Immature natural killer cell (primary cell): ENCODE data around the gene LASP1NB.

Experiments
- DNase-seq, 3 donors: peaks; one replicate each; pipeline ENCODE4 v3.0.0; 2022; ENCODE audit warnings: mixed read lengths in 1 of 3
- H3K27ac Mint-ChIP-seq, 6 donors: one replicate each; pipeline ENCODE4 v1.8.0; 2020; ENCODE audit warnings: mixed read lengths in 6 of 6, mild to moderate bottlenecking in 5 of 6, inconsistent platforms in 4 of 6, moderate library complexity in 3 of 6
- H3K27me3 Mint-ChIP-seq, 3 donors: one replicate each; pipeline ENCODE4 v1.8.0; 2020 to 2021; ENCODE audit warnings: low read depth in 3 of 3, mild to moderate bottlenecking in 3 of 3, mixed read lengths in 3 of 3, moderate library complexity in 3 of 3, inconsistent platforms in 1 of 3
- H3K36me3 Mint-ChIP-seq, 3 donors: one replicate each; pipeline ENCODE4 v1.8.0; 2020; ENCODE audit warnings: mixed read lengths in 3 of 3, inconsistent platforms in 2 of 3, mild to moderate bottlenecking in 2 of 3
- H3K4me1 Mint-ChIP-seq, 2 donors: one replicate each; pipeline ENCODE4 v1.8.0; 2020; ENCODE audit warnings: inconsistent platforms in 2 of 2, mild to moderate bottlenecking in 2 of 2, mixed read lengths in 2 of 2, moderate library complexity in 1 of 2
- H3K4me3 Mint-ChIP-seq, 5 donors: one replicate each; pipeline ENCODE4 v1.8.0; 2020; ENCODE audit warnings: mild to moderate bottlenecking in 5 of 5, mixed read lengths in 5 of 5, inconsistent platforms in 3 of 5, moderate library complexity in 3 of 5
- H3K9me3 Mint-ChIP-seq, 6 donors: one replicate each; pipeline ENCODE4 v1.8.0; 2020; ENCODE audit warnings: mild to moderate bottlenecking in 6 of 6, mixed read lengths in 6 of 6, inconsistent platforms in 4 of 6, moderate library complexity in 3 of 6

Gene LASP1NB

DNA sequence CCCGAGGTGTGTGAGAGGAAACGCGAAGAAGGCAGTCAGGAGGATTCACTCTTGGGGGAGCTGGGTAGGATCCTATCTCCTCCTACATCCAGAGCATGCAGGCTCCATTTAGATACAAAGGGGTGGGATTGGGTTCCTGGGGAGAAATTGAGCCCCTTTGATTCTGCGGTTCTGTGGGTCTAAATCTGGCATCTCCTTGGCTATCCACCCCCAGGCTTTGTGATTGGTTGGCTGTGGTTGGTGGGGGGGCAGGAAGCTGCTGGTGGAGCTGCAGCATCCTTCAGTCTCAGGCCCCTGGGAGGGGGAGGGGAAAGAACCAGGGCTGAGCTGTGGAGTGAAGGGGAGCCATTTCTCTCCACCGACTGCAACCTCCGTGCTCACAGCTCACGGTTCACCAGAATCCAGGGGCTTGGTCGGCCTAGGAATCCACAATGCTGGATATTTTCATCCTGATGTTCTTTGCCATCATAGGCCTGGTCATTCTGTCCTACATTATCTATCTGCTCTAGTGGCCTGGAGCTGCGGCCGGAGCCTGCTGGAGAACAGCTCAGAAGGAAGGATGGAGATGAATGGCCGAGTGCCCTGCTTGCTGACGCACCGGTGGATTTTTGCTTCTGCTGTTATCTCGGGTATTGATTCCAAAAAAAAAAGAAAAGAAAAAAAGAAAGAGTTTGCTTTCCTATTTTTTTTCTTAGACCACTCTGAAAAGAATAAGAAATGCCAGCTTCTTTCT, at the start of gene LASP1NB:
LASP1NB (plus strand) TSS at position 352 of the 733 bp plus-strand sequence.
- DNase-seq: no peak
- Mint-ChIP-seq H3K27me3 (peaks cover 2 to 4% (median 2%) of the 10 kb centered on the region in 3 donors), H3K9me3 (no peaks in the 10 kb centered on the region), H3K4me1 (peaks cover 38 to 47% of the 10 kb centered on the region in 2 donors), H3K27ac (peak within 1 kb of the TSS; percentile 35 to 66 (median 52)), H3K36me3 (peaks cover 0 to 7% (median 4%) of the 10 kb centered on the region in 3 donors), H3K4me3 (peak within 1 kb of the TSS in 2 of 5 donors; percentile 25 to 40)

DNA sequence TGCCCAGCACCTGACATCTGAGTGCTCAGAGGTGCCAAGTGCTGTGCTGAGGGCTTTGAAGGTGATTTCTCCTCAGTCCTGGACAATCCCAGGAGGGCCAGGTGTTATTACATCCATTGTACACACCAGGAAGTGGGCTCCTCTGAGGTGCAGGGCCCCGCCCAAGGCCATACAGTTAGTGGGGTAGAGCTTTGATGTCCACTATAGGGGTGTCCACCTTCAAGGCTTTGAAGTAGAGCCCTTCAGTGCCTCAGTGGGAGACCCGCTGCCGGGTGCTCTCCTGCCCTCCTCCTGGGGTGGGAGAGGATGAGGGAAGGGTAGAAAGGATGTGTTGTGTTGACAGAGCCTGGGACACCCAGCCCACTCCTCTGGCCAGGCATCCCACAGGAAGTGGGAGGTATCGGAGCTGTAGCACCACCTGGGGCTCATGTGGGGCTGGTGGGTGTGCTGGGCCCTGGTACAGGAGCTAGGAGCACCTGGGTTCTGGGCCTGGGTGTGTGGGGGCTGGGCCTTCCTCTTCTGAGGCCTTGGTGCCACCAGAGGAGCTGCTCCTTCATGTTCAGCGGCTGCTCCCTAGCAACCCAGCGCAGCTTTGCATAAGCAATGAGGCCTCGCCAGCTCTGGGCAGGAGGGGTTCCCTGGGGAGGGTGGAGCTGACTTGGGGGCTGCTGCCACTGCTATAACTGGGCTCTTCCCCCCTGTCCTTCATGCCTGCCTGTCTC, 48.1 kb upstream of the LASP1NB start:
- Mint-ChIP-seq H3K36me3 (peaks cover 6 to 13% (median 8%) of the 10 kb centered on the region in 3 donors), H3K4me1 (peaks cover 96 to 99% of the 10 kb centered on the region in 2 donors), H3K27me3 (peaks cover 7 to 10% (median 7%) of the 10 kb centered on the region in 3 donors), H3K9me3 (no peaks in the 10 kb centered on the region), H3K4me3 (peak overlapping the region; percentile 45 to 69 (median 59)), H3K27ac (peak overlapping the region; percentile 73 to 87 (median 82))
- DNase-seq: no peak

DNA sequence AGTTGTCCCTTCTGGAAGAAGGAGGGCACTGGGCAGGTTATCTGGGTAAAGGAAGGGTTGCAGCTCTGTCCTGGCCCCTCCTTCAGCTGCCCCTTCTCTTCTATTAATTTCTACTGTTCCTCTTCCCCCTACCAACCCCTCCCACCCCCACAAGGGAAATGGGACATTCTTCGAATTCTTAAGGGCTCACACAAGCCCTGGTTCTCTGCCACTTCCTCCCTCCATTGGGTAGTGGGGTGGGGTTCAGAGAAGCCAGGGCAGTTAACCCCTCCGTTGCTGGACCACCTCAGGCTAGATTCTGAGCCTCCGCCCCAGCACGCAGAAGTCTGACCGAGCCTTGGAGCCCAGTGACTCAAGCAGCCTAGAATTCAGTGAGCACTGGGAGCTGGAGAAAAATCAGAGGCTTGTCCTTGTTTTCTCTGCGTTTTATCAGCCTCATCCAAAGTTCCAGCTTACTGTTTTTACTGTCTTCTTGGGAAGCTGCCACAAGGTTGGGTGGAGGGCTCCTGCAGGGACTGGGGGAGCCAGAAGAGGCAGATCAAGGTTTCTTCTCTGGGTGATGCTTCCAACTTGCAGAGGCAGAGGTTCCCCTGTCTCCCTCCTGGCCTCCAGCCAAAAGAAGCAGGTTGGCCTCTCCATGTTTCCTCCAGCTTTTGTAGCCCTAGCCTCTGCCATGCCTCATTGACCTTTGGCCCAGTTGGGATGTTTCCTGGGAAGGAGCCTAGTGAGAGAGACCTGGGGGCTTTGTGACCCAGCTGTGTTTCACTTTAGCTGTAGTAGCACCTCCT, 45.3 kb upstream of the LASP1NB start:
- DNase-seq: no peak
- Mint-ChIP-seq H3K4me1 (peaks cover 92 to 96% of the 10 kb centered on the region in 2 donors), H3K36me3 (peaks cover 14 to 24% (median 16%) of the 10 kb centered on the region in 3 donors), H3K27ac (peak overlapping the region; percentile 61 to 93 (median 80)), H3K9me3 (no peaks in the 10 kb centered on the region), H3K4me3 (peak overlapping the region; percentile 38 to 83 (median 63)), H3K27me3 (peaks cover 10 to 16% (median 11%) of the 10 kb centered on the region in 3 donors)

DNA sequence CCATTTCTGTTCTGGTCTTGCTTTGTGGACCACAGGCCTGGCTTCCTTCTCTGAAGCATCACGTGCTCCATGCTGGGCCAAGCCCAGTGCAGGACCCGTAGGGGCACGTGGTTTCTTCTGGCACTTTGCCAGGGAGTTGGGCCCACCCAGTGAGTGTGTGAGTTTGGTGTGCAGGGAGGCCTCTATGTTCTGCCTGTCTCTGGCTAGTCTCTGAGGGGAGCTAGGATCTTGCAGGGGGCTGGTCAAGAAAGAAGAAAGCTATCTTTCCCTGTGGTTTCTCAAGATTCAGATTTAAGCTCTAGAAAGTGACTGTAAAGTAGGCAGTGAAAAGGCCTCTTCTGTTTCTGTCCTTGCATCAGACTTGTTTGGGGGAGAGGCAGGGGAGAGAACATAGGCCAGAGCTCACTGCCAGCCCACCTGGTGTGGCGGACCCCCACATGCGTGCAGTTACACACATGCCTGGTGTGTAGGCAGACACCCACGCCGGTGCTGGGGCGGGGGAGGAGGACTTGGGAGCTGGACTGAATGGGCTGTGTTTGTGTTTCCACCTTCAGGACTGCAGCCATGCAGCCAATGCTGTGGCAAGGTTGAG, 43.7 kb upstream of the LASP1NB start:
- peak overlapping the region; percentile 74 to 83 (median 78) for H3K4me3 Mint-ChIP-seq
- H3K4me1 Mint-ChIP-seq: peaks cover 93 to 96% of the 10 kb centered on the region in 2 donors
- peaks cover 14 to 24% (median 21%) of the 10 kb centered on the region in 3 donors for H3K27me3 Mint-ChIP-seq
- peak overlapping the region; percentile 83 to 94 (median 93) for H3K27ac Mint-ChIP-seq
- H3K9me3 Mint-ChIP-seq: peaks cover 0 to 4% (median 0%) of the 10 kb centered on the region in 6 donors
- peaks cover 19 to 28% (median 19%) of the 10 kb centered on the region in 3 donors for H3K36me3 Mint-ChIP-seq
- DNase-seq: peak; percentile 44 to 61 (median 60)

DNA sequence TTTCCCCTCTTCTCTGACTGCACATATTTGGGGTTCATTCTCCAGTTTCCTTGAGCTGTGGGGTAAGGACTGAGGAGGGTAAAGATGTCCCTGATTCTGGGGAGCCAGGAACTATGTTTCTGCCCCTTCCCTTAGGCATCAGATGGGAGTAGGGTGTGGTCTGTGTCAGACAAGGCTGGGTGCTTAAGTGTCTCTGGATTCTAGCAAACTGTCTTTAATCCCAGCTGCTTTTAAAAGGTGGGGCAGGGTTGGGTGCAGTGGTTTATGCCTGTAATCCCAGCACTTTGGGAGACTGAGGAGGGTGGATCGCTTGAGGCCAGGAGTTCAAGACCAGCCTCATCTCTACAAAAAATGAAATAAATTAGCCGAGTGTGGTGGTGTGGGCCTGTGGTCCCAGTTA, 42.5 kb upstream of the LASP1NB start:
- Mint-ChIP-seq H3K4me3 (peak overlapping the region; percentile 74 to 84 (median 78)), H3K27me3 (peaks cover 14 to 31% (median 23%) of the 10 kb centered on the region in 3 donors), H3K36me3 (peaks cover 19 to 28% (median 19%) of the 10 kb centered on the region in 3 donors), H3K9me3 (peaks cover 0 to 4% (median 0%) of the 10 kb centered on the region in 6 donors), H3K27ac (peak overlapping the region; percentile 83 to 94 (median 94)), H3K4me1 (peaks cover 93 to 96% of the 10 kb centered on the region in 2 donors)
- no peak for DNase-seq

DNA sequence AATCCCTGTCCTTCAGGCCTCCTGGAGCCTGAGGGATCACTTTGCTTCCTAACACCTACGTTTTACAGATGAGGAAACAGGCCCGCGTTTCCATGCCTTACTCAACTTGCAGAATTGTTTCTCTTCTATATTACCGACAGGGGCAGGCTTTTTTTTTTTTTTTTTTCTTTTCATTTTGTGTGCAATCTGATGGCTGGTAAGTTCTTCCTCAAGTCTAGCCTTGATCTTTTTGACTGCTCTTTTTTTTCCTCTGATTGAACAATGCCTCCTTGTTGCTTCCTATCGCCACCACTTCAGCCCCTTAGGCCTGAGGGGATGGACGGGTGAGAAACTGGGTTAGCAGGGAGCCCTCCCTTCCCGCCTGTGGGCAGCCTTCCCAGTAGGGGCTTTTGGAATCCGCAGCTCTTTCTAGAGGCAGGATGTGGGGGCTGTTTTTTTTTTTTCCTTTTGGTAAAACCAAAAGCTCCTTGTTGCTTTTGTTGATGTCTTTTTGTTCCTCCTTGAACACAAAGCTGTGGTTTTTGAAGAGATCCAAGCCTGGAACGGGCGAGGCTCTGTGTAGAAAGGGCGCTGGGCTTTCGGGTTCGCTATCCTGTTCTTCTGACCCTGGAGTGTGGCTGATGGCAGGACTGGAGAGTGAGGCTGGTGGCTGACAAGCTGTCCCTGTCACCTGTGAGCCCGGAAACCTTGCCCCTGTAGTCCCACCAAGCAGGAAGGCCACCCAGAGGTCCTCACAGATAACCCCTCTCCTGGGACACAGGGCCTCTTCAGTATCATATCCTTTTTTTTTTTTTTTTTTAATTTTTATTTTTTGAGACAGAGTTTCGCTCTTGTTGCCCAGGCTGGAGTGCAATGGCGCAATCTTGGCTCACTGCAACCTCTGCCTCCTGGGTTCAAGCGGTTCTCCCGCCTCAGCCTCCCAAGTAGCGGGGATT, 41.6 kb upstream of the LASP1NB start:
- Mint-ChIP-seq H3K27ac (peak overlapping the region; percentile 83 to 94 (median 94)), H3K36me3 (peaks cover 19 to 31% (median 22%) of the 10 kb centered on the region in 3 donors), H3K4me1 (peaks cover 93 to 96% of the 10 kb centered on the region in 2 donors), H3K27me3 (peaks cover 14 to 39% (median 23%) of the 10 kb centered on the region in 3 donors), H3K9me3 (peaks cover 0 to 4% (median 0%) of the 10 kb centered on the region in 6 donors), H3K4me3 (peak overlapping the region; percentile 73 to 84 (median 78))
- no peak for DNase-seq

DNA sequence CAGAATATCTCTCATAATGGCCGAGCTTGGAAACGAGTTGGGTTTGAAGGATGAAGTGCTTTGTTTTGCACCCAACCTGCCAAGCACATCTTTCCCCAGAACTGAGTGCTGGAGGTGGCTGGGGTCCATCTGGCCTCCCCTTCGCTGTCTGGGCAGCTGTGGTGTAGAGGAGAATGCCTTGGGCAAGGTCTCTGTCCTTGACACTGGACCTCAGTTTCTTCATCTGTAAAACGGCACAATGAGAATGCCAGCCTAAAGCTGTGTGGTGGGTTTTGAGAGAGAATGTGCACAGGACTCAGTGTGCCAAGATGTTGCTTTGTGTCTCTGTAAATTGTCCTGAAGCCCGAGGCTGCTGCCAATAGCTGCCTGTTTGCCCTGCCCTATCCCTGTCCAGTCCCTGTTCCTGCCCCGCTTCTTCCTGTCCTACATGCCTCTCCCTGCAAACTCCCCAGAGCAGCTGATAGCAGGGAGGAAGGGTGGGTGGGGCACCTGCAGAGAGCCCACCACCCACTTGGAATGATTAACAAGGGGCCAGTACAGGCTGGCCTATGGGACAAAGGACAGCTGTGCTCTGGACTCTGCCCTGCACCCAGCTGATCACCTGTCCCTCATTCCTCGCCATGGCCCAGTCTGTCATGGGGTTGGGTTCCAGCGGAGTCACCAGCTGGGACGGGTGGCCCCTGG, 40.2 kb upstream of the LASP1NB start:
- Mint-ChIP-seq H3K9me3 (peaks cover 0 to 4% (median 0%) of the 10 kb centered on the region in 6 donors), H3K27me3 (peaks cover 14 to 42% (median 20%) of the 10 kb centered on the region in 3 donors), H3K4me1 (peaks cover 94 to 98% of the 10 kb centered on the region in 2 donors), H3K4me3 (peak overlapping the region; percentile 64 to 78 (median 73)), H3K36me3 (peaks cover 19 to 32% (median 23%) of the 10 kb centered on the region in 3 donors), H3K27ac (peak overlapping the region; percentile 87 to 98 (median 92))
- no peak for DNase-seq

DNA sequence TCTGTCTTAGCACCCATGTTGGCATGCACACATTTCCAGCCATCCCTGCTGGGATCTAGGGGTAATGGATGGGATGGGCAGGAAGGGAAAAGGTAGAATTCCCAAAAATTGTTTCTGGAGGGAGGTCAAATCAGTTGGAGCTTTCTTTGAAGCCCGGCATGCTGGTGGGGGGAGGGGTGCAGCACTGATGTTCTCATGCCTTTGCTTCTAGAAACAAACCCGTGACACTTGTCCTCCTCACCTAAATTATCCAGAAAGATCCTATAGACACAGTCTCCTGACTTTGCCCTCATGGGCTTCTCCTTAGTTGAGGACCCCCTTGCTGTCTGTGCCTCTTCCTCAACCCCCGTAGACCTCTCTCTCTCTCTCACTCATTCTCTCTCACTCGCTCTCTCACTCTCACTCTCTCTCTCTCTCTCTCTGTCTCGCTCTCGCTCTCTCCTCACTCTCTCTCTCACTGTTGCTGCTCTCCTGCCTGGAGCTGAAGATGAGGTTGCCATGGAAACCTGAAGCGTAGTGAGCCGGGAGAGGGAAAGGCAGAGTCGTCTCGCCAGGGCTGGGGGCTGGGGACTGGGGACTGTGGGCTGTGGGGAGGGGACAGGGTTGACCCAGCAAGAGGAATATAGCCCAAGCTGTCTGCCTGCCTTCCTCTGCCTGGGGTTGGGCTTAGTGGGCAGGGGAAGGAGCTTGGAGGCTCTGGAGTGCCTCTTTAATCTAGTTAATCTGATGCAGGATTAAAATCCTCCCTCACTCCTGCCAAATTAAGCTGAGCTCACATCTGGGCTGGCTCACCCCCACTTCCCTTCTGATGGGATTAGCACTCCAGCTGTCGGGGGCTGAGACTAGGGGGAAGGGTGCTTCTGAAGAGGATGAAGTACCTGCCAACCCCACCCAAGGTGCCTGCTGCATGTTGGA, 39.4 kb upstream of the LASP1NB start:
- Mint-ChIP-seq H3K27ac (peak overlapping the region; percentile 87 to 98 (median 92)), H3K4me3 (peak overlapping the region; percentile 64 to 78 (median 73)), H3K36me3 (peaks cover 19 to 33% (median 23%) of the 10 kb centered on the region in 3 donors), H3K4me1 (peaks cover 94 to 98% of the 10 kb centered on the region in 2 donors), H3K27me3 (peaks cover 14 to 43% (median 20%) of the 10 kb centered on the region in 3 donors), H3K9me3 (peaks cover 0 to 4% (median 0%) of the 10 kb centered on the region in 6 donors)
- DNase-seq: peak; percentile 59 to 66 (median 62)

DNA sequence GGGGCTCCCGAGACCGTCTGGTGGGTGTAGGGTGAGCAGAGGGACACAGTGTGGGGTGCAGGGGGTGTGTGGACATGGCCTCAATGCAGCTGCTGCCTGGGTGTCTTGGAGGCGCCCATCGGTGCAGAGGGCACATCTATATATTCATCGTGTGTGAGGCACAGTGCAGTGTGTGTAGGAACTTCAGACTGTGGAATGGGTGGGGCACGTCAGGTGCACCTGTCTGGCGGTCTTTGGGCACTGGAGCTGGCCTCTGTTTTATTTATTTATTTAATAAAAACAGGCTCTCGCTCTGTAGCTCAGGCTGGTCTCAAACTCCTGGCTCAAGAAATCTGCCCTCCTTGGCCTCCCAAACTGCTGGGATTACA, 38.8 kb upstream of the LASP1NB start:
- DNase-seq: no peak
- Mint-ChIP-seq H3K4me1 (peaks cover 94 to 98% of the 10 kb centered on the region in 2 donors), H3K36me3 (peaks cover 16 to 33% (median 20%) of the 10 kb centered on the region in 3 donors), H3K9me3 (peaks cover 0 to 4% (median 0%) of the 10 kb centered on the region in 6 donors), H3K27me3 (peaks cover 12 to 40% (median 20%) of the 10 kb centered on the region in 3 donors), H3K27ac (peak overlapping the region; percentile 87 to 98 (median 92)), H3K4me3 (peak overlapping the region; percentile 57 to 78 (median 72))

DNA sequence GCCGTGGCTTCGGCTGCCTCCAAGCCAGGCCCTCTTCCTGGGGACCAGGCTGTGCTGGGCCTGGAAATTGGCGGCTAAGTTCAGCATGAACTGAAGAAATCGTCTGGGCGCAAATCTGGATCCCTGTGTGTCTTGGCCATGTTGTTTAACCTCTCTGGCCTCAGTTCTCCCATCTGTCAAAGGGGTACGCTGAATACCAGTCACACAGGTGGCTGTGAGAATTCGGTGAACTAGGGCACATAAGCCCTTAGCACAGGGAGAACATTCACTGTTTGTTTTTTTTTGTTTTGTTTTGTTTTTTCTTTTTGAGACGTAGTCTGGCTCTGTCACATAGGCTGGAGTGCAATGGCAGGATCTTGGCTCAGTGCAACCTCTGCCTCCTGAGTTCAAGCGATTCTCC, 36.6 kb upstream of the LASP1NB start:
- peak overlapping the region in 2 of 5 donors; percentile 7 to 31 for H3K4me3 Mint-ChIP-seq
- peaks cover 10 to 59% (median 23%) of the 10 kb centered on the region in 3 donors for H3K27me3 Mint-ChIP-seq
- no peak for DNase-seq
- H3K4me1 Mint-ChIP-seq: peaks cover 94 to 98% of the 10 kb centered on the region in 2 donors
- H3K9me3 Mint-ChIP-seq: peaks cover 0 to 4% (median 0%) of the 10 kb centered on the region in 6 donors
- H3K27ac Mint-ChIP-seq: peak overlapping the region; percentile 73 to 87 (median 82)
- peaks cover 11 to 29% (median 12%) of the 10 kb centered on the region in 3 donors for H3K36me3 Mint-ChIP-seq
